Omental fat pad (tissue), 4 donors: ENCODE measurements around the gene GADD45B. TPM values are rescaled to one million over a fixed set of nuclear protein-coding genes. Genes with fewer than 3 reads are reported as not detected.
A peak's percentile ranks its signal among the peaks of the same experiment; 100 is the strongest.
"Not testable (repeated sequence)": the region's sequence is repeated elsewhere in the genome, so short reads cannot be mapped to it uniquely, and the experiment has no call there.

Experiments used
- ATAC-seq: fragments of 150-250 bp; one replicate; pipeline ENCODE4 v1.9.1; 2016; ENCODE audit warnings: mild to moderate bottlenecking, moderate library complexity; ENCODE audit not compliant: low FRiP score
- DNase-seq: peaks from one replicate; pipeline ENCODE4 v3.0.0-alpha.2; 2019; ENCODE audit warnings: low spot score
- total RNA-seq, 4 donors: library from RNA; depleted of rRNA; stranded (reverse); fragments of >200 nt; gene quantifications; one replicate each; pipeline ENCODE4 v1.1.0, GENCODE V29; 2016
- TF ChIP-seq, protein P1 (sequence below), 3 donors: fragments of 450-650 bp; IDR thresholded peaks; one replicate each; pipeline ENCODE4 v1.5.1; 2016 to 2017; ENCODE audit warnings: antibody characterized with exemption in 3 of 3, mild to moderate bottlenecking in 3 of 3, moderate library complexity in 2 of 3

The GADD45B gene
- total RNA-seq, 4 donors from 2014 or later, result 120 to 726 (median 425) TPM

GRCh38 chr19:2461751-2462634 is 13.9 kb upstream of the GADD45B start:
- TF ChIP-seq, protein P1, sequence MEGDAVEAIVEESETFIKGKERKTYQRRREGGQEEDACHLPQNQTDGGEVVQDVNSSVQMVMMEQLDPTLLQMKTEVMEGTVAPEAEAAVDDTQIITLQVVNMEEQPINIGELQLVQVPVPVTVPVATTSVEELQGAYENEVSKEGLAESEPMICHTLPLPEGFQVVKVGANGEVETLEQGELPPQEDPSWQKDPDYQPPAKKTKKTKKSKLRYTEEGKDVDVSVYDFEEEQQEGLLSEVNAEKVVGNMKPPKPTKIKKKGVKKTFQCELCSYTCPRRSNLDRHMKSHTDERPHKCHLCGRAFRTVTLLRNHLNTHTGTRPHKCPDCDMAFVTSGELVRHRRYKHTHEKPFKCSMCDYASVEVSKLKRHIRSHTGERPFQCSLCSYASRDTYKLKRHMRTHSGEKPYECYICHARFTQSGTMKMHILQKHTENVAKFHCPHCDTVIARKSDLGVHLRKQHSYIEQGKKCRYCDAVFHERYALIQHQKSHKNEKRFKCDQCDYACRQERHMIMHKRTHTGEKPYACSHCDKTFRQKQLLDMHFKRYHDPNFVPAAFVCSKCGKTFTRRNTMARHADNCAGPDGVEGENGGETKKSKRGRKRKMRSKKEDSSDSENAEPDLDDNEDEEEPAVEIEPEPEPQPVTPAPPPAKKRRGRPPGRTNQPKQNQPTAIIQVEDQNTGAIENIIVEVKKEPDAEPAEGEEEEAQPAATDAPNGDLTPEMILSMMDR (IDR thresholded peaks at IDR 0.05), result no peak
- DNase-seq, result no peak
- ATAC-seq, result peak; percentile 22

- peak; percentile 54 for DNase-seq
- TF ChIP-seq, protein P1 (IDR thresholded peaks at IDR 0.05), result no peak
- peak; percentile 86 for ATAC-seq
Observed at GRCh38 chr19:2462635-2463421, 13.1 kb upstream of the GADD45B start.

- ATAC-seq, DNase-seq: not testable (repeated sequence)
Observed at GRCh38 chr19:2463694-2464093, 12.2 kb upstream of the GADD45B start.

DNA sequence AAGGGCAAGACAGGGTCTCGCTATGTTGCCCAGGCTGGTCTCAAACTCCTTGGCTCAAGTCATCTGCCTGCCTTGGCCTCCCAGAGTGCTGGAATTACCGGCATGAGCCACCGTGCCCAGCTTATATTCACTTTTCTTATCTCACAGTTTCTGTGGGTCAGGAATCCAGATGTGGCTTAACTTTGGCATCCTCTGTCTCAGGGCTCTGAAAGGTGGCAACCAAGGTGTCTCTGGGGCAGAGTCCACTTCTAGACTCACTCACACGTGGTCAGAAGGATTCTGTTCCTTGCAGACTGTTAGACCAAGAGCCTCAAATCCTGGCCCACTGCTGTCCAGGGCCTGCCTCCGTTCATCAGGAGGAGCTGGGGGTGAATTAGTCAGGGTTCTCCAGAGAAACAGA is 11.5 kb upstream of the GADD45B start:
- ATAC-seq (no peak), DNase-seq (no peak)
- TF ChIP-seq, protein P1 (IDR thresholded peaks at IDR 0.05), result no peak

GRCh38 chr19:2468596-2468995 is 7.3 kb upstream of the GADD45B start:
- no peak for ATAC-seq
- TF ChIP-seq, protein P1 (IDR thresholded peaks at IDR 0.05), result no peak

GRCh38 chr19:2469102-2469914 is 6.6 kb upstream of the GADD45B start:
- DNase-seq, result no peak
- no peak for ATAC-seq
- TF ChIP-seq, protein P1 (IDR thresholded peaks at IDR 0.05), result no peak

More at GRCh38 chr19:2468596-2468995, 7.3 kb upstream of the GADD45B start:
- DNase-seq, result no peak

DNA sequence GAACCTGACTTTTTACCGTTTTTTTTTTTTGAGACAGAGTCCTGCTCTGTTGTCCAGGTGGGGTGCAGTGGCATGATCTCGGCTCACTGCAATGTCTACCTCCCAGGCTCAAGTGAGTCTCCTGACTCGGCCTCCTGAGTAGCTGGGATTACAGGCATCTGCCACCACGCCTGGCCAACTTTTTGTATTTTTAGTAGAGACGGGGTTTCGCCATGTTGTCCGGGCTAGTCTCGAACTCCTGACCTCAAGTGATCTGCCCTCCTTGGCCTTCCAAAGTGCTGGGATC is 6.1 kb upstream of the GADD45B start:
- DNase-seq, ATAC-seq: not testable (repeated sequence)
